Loucy (cell line): Measurements from ENCODE around the gene MTARC2.

ENCODE experiments used
- H2AFZ ChIP-seq: fragments of 200-600 bp; sonication (generic); 2 replicates; pipeline ENCODE4 v1.6.0; 2016; ENCODE audit warnings: antibody characterized with exemption, mild to moderate bottlenecking, low read length, moderate library complexity
- H3F3A ChIP-seq: fragments of 200-600 bp; 2 replicates; pipeline ENCODE4 v1.6.0; 2016; ENCODE audit warnings: antibody characterized with exemption, low read depth, mild to moderate bottlenecking
- H3K27me3 ChIP-seq: fragments of 200-600 bp; sonication (generic); 2 replicates; pipeline ENCODE4 v1.6.1; 2014; ENCODE audit warnings: low read length, mild to moderate bottlenecking; ENCODE audit not compliant: insufficient read depth, poor library complexity, severe bottlenecking
- H3K36me3 ChIP-seq: fragments of 200-600 bp; sonication (generic); 2 replicates; pipeline ENCODE4 v1.6.1; 2016; ENCODE audit warnings: low read length; ENCODE audit not compliant: insufficient read depth
- H3K4me1 ChIP-seq: fragments of 200-600 bp; sonication (generic); 2 replicates; pipeline ENCODE4 v1.5.1; 2014; ENCODE audit warnings: low read length, mild to moderate bottlenecking; ENCODE audit not compliant: insufficient read depth, poor library complexity, severe bottlenecking
- H3K4me2 ChIP-seq: fragments of 200-600 bp; sonication (generic); 2 replicates; pipeline ENCODE4 v1.6.0; 2014; ENCODE audit warnings: antibody characterized with exemption, low read length, low read depth, mild to moderate bottlenecking; ENCODE audit not compliant: poor library complexity, severe bottlenecking
- H3K4me3 ChIP-seq: fragments of 200-600 bp; sonication (generic); 2 replicates; pipeline ENCODE4 v1.5.1; 2014; ENCODE audit warnings: low read length, mild to moderate bottlenecking, mixed read lengths; ENCODE audit not compliant: poor library complexity, severe bottlenecking
- H3K79me2 ChIP-seq: fragments of 200-600 bp; sonication (generic); 2 replicates; pipeline ENCODE4 v1.6.1; 2014; ENCODE audit warnings: low read length; ENCODE audit not compliant: insufficient read depth
- H3K9ac ChIP-seq: fragments of 200-600 bp; sonication (generic); 2 replicates; pipeline ENCODE4 v1.6.0; 2014; ENCODE audit warnings: mild to moderate bottlenecking, low read depth, low read length, moderate library complexity; ENCODE audit not compliant: poor library complexity, severe bottlenecking
- H3K9me2 ChIP-seq: fragments of 200-600 bp; sonication (generic); replicated peaks from 2 replicates; pipeline ENCODE4 v1.6.1; 2016; ENCODE audit warnings: low read depth, low read length, mixed read lengths
- H3K9me3 ChIP-seq: fragments of 200-600 bp; sonication (generic); 2 replicates; pipeline ENCODE4 v1.6.1; 2014; ENCODE audit warnings: mild to moderate bottlenecking, antibody characterized with exemption, low read length, low read depth; ENCODE audit not compliant: insufficient read depth
- H4K20me1 ChIP-seq: fragments of 200-600 bp; sonication (generic); 2 replicates; pipeline ENCODE4 v1.6.0; 2014; ENCODE audit warnings: antibody characterized with exemption, low read length, mild to moderate bottlenecking; ENCODE audit not compliant: insufficient read depth, poor library complexity, severe bottlenecking
- EZH2phosphoT487 ChIP-seq: fragments of 200-600 bp; IDR thresholded peaks from 2 replicates; pipeline ENCODE4 v1.6.1; 2018; ENCODE audit warnings: antibody characterized with exemption, mild to moderate bottlenecking, moderate library complexity, borderline replicate concordance
- TF ChIP-seq, protein P1 (sequence below): fragments of 200-600 bp; sonication (generic); conservative IDR thresholded peaks from 2 replicates; pipeline ENCODE4 v1.5.1; 2014; ENCODE audit warnings: mild to moderate bottlenecking, antibody characterized with exemption, low read length

MTARC2 gene

DNA sequence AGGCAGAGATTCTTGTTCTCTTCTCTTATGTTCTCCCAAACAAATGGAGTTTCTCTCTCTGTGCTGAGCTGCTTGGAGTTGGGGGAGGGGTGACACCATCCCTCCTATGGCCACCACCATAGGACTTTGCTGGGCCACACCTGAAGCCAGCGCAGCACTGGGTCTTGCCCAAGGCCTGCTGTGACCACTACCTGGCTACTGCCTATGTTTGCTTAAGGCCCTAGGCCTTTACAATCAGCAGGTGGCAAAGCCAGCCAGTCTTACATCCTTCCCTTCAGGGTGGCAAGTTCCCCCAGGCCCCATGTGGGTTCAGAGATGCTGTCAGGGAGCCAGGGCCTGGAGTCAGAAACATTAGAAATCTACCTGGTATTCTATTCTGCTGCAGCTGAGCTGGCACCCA, 6.3 kb upstream of the MTARC2 start:
- Histone ChIP-seq H4K20me1 (no peaks in the 10 kb centered on the region), H3K27me3 (no peaks in the 10 kb centered on the region), H3K4me2 (no peak overlapping the region), H3K4me3 (no peak overlapping the region), H3K9me3 (no peaks in the 10 kb centered on the region), H3K36me3 (no peaks in the 10 kb centered on the region), H3K9ac (no peak overlapping the region), H3K9me2 (no peaks in the 10 kb centered on the region), H3K4me1 (no peaks in the 10 kb centered on the region), H2AFZ (no peak overlapping the region), H3F3A (no peaks in the 10 kb centered on the region), H3K79me2 (no peaks in the 10 kb centered on the region)
- no peak for TF ChIP-seq EZH2phosphoT487
- TF ChIP-seq, protein P1, sequence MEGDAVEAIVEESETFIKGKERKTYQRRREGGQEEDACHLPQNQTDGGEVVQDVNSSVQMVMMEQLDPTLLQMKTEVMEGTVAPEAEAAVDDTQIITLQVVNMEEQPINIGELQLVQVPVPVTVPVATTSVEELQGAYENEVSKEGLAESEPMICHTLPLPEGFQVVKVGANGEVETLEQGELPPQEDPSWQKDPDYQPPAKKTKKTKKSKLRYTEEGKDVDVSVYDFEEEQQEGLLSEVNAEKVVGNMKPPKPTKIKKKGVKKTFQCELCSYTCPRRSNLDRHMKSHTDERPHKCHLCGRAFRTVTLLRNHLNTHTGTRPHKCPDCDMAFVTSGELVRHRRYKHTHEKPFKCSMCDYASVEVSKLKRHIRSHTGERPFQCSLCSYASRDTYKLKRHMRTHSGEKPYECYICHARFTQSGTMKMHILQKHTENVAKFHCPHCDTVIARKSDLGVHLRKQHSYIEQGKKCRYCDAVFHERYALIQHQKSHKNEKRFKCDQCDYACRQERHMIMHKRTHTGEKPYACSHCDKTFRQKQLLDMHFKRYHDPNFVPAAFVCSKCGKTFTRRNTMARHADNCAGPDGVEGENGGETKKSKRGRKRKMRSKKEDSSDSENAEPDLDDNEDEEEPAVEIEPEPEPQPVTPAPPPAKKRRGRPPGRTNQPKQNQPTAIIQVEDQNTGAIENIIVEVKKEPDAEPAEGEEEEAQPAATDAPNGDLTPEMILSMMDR, result no peak

DNA sequence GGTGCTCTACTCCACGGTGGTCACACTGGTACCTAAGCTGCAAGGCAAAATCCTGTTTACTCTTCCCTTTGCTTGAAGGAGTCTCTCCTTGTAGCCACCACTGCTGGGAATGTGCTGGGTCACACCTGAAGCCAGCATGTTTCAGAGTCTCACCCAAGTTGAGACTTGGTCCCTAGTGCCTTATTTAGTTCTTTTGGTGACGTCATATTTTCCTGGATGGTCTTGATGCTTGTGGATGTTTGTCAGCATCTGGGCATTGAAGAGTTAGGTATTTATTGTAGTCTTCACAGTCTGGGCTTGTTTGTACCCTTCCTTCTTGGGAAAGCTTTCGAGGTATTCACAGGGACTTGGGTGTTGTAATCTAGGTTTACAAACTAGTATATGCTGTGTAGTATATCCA, 5.6 kb upstream of the MTARC2 start:
- H3K9ac ChIP-seq, result no peak overlapping the region
- H3F3A ChIP-seq, result no peaks in the 10 kb centered on the region
- no peak overlapping the region for H3K4me2 ChIP-seq
- H3K36me3 ChIP-seq, result no peaks in the 10 kb centered on the region
- H3K79me2 ChIP-seq, result no peaks in the 10 kb centered on the region
- TF ChIP-seq, protein P1, result no peak
- TF ChIP-seq EZH2phosphoT487, result no peak
- H3K4me1 ChIP-seq, result no peaks in the 10 kb centered on the region
- H3K4me3 ChIP-seq, result no peak overlapping the region
- H4K20me1 ChIP-seq, result no peaks in the 10 kb centered on the region
- H3K9me3 ChIP-seq, result no peaks in the 10 kb centered on the region
- no peak overlapping the region for H2AFZ ChIP-seq
- H3K27me3 ChIP-seq, result no peaks in the 10 kb centered on the region
- no peaks in the 10 kb centered on the region for H3K9me2 ChIP-seq

DNA sequence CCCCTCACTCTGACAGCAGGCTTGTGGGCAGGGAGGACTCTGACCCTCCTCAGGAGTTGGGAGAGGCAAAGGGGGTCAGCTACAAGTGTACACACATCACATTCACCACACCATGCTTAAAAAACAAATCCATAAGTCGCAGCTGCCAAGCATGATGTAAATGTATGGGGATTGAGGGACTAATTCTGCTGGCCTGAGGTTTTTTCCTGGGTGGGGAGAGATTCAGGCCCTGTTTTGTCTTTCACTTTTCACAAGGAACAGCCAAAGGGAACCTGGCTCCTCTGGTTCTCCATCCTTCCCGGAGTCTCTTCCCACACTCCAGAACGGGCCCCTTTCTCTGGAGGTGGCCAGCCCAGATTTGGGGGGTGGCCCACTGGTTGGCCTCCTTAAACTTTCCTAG, 1.3 kb upstream of the MTARC2 start:
- Histone ChIP-seq H3K4me3 (no peak overlapping the region), H3K9ac (no peak overlapping the region), H2AFZ (no peak overlapping the region), H3K36me3 (no peaks in the 10 kb centered on the region), H3K4me1 (no peaks in the 10 kb centered on the region), H3K4me2 (no peak overlapping the region), H3K9me3 (no peaks in the 10 kb centered on the region), H3K79me2 (no peaks in the 10 kb centered on the region), H3F3A (no peaks in the 10 kb centered on the region), H3K9me2 (no peaks in the 10 kb centered on the region), H3K27me3 (no peaks in the 10 kb centered on the region), H4K20me1 (no peaks in the 10 kb centered on the region)
- TF ChIP-seq EZH2phosphoT487, result no peak
- TF ChIP-seq, protein P1, result no peak
